Measurements from ENCODE around the gene ARMH3.
"Not testable (repeated sequence)": the region's sequence is repeated elsewhere in the genome, so short reads cannot be mapped to it uniquely, and the experiment has no call there.

Gene ARMH3

DNA sequence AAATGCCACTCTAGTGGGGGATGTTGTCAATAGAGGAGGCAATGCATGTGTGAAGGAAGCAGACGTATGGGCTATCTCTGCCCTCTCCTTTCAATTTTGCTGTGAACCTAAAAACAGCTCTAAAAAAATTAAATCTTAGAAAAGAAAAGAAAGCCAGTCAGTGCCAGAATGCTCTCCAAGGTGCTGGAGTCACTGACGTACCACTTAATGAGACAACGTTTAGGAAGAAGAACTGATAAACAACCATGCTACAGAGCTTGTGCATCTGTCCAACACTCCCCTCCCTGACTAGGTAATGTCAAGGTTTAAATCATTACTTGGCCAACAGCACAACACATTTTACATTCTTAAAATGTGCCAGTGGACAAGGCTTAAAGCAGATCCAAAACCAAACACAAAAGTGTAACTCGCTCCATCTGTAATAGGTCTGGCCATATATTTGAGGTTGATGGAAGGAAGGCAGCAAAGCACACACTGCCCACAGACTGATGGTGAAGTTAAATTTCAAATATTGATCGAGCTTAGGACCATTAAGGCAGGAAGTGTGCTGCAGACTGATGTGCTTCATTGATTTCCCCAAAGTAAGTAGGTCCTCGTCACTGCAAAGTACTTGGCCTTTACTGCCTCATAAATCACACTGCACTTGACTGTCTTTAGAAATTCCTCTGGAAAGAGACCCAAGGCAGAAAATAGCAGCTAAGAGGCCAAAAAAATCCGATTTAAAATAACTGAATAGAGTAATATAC, 15.5 kb downstream of the ARMH3 start:
- no peak for DNase-seq

DNA sequence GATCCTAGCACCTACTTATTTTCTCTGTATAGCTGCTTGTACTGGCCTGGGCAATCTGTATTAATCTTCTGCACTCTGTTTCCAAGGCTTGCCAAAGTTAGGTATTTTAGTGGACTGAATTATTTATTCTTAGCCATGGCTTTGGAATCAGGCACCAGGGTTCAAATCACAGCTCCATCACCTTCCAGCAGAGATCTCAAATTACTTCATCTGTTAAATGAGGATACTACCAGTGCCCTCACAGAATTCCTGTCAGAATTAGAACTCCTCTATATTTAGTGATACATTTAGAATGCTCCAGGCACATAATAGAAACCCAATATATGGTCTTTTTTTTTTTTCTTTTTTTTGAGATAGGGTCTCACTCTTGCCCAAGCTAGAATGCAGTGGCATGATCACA, 17.6 kb downstream of the ARMH3 start:
- no peak for DNase-seq

DNA sequence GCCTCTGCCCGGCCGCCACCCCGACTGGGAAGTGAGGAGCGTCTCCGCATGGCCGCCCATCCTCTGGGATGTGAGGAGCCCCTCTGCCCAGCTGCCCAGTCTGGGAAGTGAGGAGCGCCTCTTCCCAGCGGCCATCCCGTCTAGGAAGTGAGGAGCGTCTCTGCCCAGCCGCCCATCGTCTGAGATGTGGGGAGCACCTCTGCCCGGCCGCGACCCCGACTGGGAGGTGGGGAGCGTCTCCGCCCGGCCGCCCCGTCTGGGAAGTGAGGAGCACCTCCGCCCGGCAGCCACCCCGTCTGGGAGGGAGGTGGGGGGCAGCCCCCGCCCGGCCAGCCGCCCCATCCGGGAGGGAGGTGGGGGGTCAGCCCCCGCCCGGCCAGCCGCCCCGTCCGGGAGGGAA, 20.2 kb downstream of the ARMH3 start:
- DNase-seq, result not testable (repeated sequence)

DNA sequence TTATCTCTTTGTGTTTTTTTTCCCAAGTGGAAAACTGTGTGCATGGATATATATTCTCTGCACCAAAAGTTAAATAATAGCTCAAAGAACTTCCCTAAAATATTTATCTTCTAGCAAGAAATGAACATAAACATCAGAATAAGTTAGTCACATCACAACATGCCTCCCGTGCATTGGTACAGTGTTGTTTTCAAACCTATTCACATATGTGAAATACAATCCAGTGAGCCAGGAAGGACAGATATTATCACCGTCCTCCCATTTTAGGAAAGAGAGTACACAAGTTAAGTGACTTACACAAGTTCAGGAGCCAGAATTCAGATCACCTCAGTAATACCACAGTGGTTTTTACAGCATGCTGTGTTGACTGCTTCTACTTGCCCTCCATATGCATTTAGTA, 22.2 kb downstream of the ARMH3 start:
- no peak for DNase-seq

DNA sequence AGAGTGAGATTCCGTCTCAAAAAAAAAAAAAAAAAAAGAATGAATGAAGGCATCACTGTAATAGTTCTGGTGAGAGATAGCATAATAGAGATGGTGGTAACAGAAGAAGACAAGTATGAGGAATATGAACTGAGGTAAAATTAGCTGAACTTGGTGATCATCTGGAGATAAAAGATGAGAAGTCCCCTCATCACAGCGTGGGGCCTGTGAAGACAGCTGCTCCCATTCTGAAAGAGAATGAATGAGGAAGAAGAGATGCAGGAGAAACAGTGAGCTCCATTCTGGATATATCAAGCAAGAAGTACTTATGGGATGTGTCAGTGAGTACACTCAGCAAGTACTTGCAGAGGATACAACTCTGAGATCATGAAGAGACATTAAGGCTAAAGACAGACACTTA, 28.7 kb downstream of the ARMH3 start:
- no peak for DNase-seq

DNA sequence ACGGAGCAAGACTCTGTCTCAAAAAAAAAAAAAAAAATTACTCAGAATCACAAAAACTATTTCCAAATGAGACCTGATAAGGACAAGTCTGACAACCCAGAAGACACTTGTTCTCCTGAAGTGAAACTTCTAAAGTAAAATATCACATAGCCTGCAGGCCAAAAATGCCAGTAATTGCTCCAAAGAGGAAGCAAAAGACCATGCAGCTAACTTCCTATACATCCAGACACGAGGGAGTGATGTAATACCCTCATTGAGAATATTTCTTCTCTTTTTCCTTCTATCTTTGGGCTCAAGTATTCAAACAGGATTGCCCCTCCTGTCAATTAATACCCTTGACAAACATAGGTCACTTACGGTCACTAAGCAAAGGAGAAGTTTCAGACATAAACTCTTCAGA, 31.2 kb downstream of the ARMH3 start:
- DNase-seq, result no peak

DNA sequence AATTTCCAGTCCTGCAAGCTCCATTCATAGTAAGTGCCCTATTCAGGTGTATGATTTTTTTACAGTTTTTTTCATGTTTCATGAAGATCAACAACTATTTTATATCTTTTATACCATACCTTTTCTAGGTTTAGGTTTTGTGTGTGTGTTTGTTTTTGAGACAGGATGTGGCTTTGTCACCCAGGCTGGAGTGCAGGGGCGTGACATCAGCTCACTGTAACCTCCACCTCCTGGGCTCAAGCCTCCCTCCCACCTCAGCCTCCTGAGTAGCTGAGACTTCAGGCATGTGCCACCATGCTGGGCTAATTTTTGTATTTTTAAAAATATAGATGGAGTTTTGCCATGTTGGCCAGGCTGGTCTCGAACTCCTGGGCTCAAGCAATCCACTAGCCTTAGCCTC, 35.0 kb downstream of the ARMH3 start:
- DNase-seq, result no peak

DNA sequence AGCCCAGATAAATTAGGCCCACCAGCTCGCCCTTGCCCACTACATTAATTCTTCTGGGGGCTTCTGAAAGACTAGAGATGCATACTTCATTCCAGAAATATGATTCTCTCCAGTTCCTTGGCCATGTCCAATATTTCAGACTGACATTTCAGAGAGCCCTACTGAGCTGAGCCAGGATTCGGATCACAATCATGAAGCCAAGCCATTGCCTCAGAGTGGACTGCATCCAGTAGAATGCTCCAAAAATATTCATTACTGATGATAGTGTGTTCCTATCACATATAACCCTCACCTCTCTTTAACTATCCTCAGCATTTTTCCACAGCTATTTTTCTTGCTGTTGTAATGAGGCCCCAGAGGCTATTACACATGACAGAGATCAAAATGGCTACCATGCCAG, 38.7 kb downstream of the ARMH3 start:
- DNase-seq, result no peak

DNA sequence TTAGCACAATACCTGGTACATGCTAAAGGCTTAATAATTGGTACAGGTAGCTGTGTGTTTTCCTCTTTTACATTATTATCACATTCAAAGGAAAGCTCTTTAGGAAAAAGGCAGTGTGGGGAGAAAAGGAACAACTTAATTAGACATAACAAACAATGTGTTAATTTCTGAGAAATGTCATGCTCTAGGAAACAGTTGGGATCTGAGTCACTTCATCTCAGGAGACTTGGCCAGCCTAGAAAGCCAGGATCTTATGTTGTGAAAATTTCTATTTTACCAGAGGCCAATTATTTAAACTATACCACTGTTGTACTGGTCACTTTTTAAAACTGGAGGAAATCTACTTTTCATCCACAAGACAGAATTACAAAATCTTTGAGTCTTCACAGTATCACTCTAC, 39.6 kb downstream of the ARMH3 start:
- DNase-seq, result no peak

DNA sequence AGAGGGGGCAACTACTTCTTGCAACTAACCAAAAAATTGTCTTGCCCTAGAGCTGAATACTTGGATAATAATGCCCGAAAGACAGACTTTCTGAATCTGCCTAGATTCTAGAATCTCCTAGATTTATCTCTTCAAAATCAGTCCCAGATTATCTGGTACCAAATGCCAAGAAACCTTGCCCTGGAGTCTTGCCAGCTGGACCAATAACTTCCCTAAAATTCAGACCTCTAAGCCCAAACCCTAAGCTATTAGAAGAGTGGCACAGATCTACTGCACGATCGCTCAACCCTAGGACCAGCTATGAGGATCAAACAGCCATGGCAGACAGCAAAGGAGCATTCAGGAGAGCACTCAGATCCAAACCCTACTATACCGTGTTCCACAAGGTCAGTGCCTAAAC, 45.0 kb downstream of the ARMH3 start:
- no peak for DNase-seq

DNA sequence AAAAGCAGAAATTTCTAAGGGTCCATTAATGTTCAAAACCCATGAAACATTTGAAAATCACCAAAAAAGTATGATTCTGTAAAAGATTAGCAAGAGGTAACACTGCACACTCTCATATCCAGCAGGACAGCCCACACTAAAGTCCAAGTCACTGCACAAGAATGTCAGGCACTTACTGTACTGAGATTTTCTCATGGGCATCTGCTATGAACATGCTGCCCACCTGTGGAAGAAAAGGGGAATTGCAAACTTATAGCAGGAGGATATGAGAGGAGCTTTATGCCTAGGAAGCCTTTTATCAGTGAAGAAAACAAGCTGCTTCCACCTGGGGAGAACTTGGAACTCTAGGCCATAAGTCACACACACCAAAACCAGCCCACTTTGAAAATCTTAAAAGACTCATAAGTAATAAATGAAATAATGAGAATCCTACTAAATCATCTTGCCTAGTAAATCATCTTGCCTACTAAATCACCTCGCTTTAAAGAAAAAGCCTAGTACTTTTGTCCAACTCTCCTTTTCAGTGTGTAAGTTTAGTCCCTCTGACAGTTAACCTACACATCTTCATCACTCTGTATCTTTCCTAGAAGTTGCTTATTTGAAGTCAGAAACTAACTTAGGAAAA, 46.1 kb downstream of the ARMH3 start:
- peak; percentile 87 for DNase-seq

DNA sequence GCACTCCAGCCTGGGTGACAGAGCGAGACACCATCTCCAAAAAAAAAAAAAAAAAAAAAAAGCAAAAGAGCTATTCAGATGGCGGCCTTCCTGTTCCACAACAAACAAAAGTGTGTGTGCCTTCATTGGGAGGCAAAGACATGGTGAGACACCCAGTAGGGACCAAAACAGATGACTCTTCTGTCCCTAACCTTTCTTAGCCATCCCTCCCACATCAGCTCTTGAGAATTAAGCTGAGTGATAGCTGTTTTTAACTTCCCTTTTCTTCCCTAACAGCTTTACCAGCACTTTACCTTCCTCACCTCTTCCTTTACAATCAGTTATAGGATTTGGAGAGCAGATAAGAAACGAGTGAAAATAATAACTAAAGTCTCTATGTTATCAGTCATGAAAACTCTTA, 48.2 kb downstream of the ARMH3 start:
- no peak for DNase-seq

DNA sequence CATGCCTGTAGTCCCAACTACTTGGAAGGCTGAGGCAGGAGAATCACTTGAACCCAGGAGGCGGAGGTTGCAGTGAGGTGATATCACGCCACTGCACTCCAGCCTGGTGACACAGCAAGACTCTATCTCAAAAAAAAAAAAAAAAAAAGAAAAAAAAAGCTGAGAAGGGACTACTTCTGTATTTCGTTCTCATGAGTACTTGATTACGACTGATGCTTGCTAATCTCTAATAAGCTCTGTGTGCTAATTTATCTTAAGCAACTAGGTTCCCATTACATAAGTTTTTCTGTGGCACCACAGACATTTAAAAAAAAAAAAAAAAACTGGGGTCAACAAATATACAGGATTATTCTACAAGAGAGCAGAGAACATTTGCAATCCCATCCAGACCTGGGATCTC, 48.9 kb downstream of the ARMH3 start:
- DNase-seq, result not testable (repeated sequence)

DNA sequence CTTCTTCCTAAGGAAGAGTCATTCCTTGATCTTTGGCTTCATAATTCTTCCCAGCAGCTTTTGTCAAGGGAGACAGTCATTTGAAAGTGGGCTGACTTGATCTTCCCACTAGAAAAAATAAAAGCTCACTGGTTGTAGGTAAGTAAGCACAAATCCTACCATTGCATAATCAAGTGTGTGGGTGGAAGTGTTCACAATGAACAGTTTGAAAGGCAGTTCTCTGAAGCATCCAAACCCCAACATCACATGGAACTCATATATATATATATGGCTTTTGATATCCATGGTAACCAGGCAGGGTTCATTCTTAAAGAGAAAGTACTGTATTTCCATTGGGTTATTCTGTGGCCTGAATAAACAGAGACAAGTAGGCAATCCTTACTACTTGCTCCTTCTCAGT, 51.6 kb downstream of the ARMH3 start:
- DNase-seq, result no peak

DNA sequence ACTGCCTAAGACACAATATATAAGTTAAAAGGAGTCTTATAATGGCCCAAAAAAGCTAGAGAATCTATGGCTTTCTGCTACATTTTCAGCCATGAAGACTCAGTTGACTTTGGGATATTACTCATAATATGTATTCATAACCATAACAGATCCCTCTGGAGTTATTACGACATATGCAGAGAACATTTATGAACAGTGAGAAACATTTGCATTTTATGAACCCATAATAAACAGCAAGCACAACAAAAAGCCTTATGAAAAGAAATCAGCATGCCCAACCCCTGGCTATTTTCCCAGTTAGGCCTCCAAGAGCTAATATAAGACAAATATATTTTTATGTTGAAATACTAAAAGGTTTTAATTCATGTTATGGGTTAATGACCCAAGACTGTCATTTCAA, 52.4 kb downstream of the ARMH3 start:
- DNase-seq, result no peak

DNA sequence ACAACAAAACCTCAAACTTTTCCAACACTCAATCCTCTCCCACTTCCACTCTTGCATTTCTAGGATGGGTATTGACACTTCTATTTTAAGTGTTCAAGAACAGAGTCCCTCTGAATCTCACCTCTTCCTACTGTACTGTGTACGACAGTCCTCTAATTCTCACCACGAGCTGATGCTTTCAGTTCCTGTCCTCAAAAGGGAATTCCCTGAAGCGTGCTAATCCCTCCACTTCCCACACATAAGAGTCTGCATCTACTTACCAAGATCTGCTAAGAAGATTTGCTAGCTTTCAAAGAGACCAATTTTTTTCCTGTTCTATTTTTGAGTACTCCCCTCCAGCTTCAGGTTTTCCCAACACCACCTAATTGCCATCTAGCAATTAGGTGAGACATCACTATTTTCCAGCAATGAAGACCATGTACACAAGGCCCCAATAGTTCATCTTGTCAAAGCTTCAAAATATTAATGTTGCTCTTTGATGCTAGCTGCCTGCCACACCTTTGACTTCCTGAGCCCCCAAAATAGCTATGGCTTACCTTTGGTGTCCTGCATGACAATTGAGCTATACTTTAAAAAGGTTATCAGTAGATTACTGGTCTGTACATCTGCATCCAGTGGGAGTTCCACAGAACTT, 54.4 kb downstream of the ARMH3 start:
- no peak for DNase-seq

DNA sequence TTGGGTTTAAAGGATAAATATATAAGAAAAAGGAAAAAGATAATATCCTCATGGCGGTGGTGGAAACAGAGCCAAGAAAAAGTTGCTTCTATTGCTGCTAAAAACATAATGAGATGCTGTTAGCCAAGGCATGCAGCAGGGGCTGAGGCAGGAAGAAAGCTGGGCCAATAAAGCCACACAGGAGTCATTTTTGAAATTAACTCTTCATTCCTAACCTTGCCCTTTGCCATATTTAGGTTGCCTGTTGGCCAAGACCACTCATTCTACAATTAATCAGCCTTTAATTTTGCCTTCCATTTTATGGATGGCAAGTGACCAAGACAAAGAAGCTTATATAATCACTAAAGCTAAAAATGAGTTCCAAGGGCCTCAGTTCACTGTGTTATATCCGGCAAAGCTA, 58.2 kb downstream of the ARMH3 start:
- DNase-seq, result no peak

DNA sequence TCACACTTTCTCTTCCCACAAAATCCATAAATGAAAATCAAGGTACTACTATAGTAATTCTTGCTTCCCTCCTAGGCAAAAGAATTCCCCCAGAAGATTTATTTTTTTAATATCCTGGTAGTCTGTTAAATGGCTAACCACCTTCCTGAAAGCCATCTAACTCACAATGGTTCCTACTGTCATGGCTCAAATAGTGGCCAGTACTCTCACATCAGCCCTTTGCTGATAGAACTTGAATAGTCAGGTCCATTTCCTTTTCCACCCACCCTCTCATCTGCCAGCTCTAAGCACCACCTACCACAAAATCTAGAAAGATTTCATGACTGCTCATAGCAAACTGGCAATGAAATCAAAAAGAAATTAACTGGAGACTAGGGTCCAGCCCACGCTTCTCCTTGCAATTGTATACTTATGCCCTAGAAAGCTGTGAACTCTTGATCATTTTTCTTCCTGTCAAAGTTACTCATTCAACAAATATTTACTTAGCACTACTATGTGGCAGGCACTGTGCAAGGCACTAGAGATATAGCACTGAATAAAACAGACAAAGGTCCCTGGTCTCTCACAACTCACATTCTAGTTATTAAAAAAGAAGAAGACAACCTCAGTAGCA, 60.4 kb downstream of the ARMH3 start:
- DNase-seq, result peak; percentile 42

DNA sequence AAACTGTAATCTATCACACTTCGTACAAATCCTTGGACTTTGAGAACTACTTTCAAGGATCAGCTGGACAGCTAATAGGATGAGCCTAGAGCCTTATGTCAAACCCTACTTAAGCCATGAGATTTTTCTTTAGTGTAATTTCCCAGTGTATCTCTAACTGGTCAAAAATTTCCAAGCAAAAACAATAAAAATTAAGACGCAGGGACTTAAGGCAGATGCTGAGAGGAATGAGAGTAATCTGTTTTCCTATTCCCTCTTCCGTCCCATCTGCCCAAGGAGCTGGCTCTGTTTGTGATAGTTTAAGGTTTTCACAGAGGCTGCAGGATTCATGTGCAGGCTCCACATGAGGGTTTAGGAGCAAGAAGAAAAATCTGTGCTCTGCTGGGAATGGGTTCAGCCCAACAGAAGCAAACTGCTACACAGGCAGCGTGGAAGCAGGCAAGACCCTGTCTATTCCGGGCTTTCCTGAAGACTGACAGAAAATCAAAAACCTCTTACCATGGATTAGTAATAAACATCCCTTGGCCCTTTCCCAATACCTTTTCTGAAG, 62.2 kb downstream of the ARMH3 start:
- no peak for DNase-seq

DNA sequence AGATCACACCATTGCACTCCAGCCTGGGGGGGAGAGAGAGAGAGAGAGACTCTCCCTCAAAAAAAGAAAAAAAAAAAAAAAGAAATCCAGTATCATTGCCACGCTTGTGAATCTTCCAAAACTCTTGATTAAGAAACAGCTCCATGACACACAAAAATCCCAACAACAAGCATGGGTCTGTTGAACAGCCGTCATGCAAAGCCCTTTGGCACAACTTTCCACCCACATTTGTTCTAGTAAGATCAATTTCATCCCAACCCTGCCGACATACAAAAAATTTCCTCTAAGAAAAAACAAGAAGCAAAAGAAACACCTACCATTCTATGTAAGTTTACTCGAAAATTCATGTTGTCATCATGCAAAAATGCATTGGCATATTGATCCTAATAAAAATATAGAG, 62.8 kb downstream of the ARMH3 start:
- no peak for DNase-seq

DNA sequence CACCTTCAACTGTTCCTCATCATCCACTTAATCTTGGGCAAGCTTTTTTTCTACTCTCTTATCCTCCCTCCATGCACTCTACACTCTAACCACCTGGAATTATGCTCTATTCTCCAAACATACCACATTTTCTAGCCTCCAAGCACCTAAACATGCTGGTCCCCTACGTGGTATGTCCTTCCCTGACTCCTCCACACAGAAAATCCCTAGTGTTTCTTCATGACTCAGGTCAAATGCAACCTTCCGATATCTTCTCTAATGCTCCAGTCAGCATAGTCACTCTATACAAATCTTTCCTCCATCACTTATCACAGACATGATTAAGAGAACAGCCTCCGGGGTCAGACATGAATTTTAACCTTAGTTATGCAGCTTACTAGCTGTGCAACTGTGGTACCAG, 68.8 kb downstream of the ARMH3 start:
- no peak for DNase-seq

DNA sequence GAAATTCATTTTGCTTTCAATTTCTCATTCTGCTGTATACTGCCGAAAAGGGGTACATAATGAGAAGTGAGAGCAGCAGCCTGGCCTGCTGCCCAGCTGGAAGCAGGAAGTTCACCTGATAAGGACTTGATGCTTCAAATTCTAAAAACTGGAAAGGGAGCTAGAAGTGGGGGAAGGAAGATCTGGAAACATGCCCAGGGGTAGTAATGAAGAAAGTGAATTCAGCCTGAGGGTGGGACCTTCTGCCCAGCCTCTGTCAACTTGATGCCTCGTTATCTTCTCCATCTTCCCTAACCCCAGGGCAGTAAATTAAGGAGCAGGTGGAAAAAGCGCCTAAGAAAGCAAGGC, 69.4 kb downstream of the ARMH3 start:
- DNase-seq, result peak; percentile 9

DNA sequence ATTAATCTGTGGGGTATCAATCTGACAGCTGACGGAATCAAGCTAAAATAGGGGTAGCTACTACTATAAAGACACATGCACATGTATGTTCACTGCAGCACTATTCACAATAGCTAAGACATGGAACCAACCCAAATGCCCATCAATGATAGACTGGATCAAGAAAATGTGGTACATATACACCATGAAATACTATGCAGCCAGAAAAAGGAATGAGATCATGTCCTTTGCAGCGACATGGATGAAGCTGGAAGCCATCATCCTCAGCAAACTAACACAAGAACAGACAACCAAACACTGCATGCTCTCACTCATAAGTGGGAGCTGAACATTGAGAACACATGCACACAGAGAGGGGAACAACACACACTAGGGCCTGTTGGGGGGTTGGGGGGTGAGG, 75.3 kb downstream of the ARMH3 start:
- DNase-seq, result not testable (repeated sequence)
